NCI-H1930 (cell line): Measurements from ENCODE around the gene PHIP.

Source experiments
- DNase-seq, 2 experiments: peaks; one replicate each; lab custom pipeline; 2025; lab: John Stamatoyannopoulos, UW

The PHIP gene

DNA sequence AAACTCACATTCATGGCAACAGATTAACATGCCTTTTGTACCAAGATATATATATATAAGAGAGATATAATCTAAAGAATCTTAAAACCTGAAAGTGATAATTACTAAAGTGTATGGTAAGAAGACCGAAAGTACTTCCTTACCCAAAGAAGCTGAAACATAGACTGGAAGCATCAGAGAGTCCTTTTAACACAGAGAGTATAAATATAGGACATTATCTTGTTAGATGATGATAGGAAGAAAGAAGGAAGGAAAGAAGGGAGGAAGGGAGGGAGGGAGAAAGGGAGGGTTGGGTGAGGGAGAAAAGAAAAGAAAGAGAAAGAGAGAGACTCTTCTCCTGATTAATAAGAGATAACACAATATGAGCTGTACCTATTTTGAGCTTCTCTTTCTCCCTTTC is 68.2 kb downstream of the PHIP start:
- no peak for DNase-seq

DNA sequence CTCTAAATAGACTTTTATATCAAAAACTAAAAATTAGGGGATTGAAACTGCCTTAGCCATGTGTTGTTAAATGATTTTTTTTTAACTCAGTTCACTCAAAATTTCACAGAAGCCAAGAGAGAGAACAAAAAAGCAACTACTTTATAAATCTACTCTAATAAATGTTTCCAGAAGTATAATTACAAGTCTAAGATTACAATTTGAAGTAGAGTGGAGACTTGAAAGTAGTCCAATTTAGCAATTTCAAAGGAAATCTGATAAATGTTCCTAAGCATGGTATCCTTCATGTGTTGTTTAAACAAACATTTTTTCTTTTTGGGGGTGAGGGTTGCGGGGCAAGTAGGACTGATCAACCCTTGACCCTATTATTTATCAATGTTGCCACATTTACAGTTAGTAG is 72.6 kb downstream of the PHIP start:
- DNase-seq = no peak

DNA sequence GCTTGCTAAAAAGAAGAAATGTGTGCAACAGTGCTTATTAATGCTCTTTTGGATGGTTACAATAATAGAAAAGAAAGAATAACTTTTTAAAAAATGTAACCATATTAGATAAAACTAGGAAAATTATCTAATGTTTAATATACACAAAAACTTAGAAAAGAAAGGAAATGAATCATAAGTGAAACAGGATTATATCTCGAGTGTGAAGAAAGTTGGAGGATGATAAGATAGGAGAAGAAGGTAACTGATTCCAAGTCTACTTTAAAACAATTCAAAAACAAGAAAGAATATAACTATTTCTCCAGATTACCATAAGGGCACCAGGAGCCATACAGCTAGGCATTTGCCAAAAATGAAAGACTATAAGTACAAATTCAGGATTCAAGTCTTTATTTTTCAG is 73.0 kb downstream of the PHIP start:
- DNase-seq = no peak

DNA sequence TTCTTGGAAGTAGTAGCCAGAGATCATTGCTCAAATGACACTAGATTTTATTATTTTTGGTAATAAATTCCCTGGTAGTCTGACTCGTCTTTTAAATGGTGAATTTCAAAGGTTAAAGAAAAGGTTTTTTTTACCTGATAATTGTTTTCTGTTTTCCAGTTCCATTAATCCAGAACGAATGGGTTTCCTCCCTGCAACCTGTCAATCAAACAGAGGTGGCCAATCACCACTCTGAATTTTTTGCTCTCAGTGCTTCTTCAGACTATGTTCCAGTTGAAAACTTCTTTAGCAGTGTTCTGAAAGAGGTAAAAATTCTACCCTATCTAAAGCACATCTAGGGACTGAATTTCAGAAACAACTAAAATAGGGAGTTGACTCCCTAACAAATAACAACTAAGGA is 73.8 kb downstream of the PHIP start:
- no peak for DNase-seq

- no peak for DNase-seq
Observed at GRCh38 chr6:79001415-79001814, 76.6 kb downstream of the PHIP start.

GRCh38 chr6:78999737-79000136 is 78.3 kb downstream of the PHIP start:
- no peak for DNase-seq

DNA sequence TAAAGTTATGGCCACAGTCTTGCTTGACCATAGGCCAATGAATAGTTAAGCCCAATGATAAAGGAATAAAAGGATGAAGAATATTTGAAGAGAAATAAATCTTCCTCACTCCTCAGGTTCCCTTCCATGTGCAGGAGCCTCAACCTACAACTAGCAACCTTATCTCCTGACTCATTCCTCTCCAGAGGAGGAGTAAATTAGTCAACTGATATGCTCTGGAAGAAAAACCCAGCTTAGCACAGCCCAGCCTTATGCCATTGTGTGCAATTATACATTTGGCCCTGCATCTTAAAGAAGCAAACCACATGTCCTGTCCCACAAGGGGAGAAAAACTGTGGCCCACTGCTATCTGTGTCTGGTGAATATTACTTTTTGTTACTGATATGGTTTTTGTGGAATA is 82.1 kb downstream of the PHIP start:
- DNase-seq = no peak

DNA sequence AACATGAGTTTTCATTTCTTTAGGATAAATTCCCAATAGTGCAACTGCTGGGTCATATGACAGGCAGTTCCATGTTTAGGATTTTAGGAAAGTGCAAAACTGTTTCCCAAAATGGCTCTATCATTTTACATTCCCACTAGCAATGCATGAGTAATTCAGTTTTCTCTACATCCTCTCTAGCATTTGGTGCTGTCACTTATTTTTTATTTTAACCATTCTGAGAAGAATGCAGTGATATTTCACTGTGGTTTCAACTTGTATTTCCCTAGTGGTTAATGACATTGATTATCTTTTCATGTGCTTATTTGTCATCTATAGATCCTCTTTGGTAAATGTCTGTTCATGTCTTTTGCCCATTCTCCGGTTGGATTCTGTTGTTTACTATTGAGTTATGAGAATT is 82.7 kb downstream of the PHIP start:
- DNase-seq = no peak

DNA sequence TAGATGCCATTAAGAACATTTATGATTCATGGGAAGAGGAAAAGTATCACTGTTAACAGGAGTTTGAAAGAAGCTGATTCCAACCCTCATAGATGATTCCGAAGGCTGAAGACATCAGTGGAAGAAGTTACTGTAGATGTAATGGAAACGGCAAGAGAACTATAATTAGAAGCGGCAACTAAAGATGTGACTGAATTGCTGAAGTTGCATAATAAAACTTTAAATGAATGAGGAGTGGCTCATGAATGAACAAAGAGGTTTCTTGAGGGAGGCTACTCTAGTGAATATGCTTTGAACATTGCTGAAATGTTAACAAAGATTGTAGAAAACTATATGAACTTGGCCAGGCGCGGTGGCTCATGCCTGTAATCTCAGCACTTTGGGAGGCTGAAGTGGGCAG is 84.1 kb downstream of the PHIP start:
- no peak for DNase-seq

- no peak for DNase-seq
Observed at GRCh38 chr6:78989191-78989590, 88.9 kb downstream of the PHIP start.

DNA sequence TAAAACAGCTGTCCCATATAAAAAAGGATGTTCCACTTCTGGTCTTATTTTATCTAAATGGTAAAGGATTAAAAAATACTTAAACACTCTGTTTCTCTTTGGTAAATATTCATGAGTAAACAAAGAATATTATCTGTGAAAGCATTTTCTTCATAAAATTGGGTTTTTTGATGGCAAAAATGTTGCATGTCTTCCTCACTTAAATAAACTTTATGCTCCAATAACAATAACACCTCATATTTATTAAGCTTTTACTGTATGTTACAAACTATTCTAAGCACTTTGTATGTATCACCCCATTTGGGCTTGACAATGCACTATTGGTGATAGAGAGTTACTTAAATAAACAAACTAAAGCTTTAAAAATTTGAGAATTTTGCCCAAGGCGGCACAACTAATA is 91.9 kb downstream of the PHIP start:
- DNase-seq = no peak

- DNase-seq = no peak
Observed at GRCh38 chr6:78984225-78984950, 93.7 kb downstream of the PHIP start.

GRCh38 chr6:78967191-78967590 is 110.9 kb downstream of the PHIP start:
- no peak for DNase-seq

- no peak for DNase-seq
Observed at GRCh38 chr6:78966542-78966941, 111.5 kb downstream of the PHIP start.

DNA sequence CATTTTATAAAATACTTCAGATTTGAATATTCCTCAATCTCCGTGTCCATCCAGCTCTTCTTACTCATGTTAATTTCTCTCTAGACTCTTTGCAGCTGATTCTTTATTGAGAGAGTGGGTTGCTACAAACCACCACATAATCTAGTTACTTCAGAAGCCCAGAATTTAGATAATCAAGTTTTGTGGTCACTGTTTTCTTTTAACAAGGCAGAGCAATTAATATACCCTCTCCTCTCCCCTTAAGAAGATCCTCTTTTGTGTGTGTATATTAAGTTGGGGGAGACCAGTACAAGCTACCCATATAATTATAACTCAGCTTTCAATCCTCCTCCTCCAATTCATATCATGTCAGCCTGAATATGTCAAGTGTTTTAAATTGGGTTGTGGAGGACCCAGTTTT is 115.6 kb downstream of the PHIP start:
- DNase-seq = no peak

DNA sequence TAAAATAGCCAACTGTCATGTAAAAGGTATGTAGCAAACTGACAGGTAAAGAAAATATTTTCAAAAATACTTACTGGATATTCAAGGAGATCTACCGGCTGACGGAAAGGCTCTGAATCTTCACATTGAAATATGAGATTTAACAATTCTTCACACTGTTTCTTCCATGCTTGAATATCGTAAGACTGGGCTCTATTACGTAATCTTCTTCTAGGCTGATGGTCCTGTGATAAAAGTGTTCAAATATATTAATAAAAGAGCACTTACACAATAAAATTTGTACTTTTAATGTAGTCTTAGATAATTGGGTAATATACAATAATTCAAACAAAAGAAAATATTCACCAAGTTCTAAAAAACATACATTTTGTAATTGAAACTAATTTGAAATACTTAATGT is 123.3 kb downstream of the PHIP start:
- DNase-seq = no peak

GRCh38 chr6:78953798-78954197 is 124.3 kb downstream of the PHIP start:
- DNase-seq = no peak

- no peak for DNase-seq
Observed at GRCh38 chr6:78952362-78952761, 125.7 kb downstream of the PHIP start.

- no peak for DNase-seq
Observed at GRCh38 chr6:78948785-78949184, 129.3 kb downstream of the PHIP start.

DNA sequence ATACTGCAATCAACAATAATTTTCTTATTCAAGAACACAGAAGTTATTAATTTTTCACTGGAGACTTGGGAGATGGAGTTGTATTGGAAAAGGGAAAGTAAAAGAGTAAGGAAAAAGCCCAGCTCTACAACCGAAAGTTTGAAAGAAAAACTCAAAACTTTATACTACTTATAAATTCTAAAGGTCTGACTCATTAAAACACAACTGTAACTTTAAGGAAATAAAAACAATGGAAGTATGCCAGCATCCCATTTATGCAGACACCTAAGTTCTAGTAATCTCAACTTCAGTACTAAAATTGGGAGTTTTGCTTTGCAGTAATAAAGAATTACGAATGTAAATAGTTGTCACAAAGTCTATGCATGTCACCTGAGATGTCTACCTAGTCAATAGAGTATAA is 130.1 kb downstream of the PHIP start:
- no peak for DNase-seq

- DNase-seq = no peak
Observed at GRCh38 chr6:78947529-78947928, 130.5 kb downstream of the PHIP start.

- no peak for DNase-seq
Observed at GRCh38 chr6:78942446-78942845, 135.6 kb downstream of the PHIP start.

DNA sequence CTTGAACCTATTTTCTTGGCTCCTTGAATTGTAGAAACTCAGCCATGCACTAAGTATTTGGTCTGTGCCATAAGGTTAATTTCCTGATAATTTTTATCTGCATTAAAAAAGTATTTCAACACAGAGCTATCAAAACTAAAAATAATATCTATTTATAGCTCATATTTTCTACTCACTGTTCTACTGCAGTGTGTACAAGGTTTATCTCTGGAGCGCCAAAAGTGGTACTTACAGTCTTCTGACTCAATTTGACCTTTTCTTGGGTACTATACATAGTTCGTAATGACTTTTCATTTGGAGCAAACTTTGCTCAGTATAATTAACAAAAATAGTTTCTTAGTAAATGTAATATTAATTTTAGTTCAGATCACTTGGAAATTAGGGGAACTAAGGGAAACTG is 141.5 kb downstream of the PHIP start:
- DNase-seq = no peak

DNA sequence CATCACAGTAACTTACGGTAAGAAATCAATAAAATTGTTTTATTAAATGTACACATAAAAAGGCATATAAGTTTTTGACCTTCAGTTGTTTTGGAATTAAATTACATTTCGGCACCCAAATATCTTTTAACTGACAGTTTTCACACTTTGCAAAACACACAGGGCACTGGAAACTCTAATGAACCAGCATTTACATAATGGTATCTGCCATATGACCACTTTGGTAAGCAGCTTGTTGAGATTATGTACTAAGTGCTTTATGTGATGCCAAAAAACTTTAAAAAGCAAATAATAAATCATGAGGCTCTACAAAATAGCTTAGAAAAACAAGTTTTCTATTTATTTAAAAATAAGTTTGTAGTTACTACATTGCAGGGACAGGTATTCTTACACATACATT is 142.5 kb downstream of the PHIP start:
- no peak for DNase-seq

DNA sequence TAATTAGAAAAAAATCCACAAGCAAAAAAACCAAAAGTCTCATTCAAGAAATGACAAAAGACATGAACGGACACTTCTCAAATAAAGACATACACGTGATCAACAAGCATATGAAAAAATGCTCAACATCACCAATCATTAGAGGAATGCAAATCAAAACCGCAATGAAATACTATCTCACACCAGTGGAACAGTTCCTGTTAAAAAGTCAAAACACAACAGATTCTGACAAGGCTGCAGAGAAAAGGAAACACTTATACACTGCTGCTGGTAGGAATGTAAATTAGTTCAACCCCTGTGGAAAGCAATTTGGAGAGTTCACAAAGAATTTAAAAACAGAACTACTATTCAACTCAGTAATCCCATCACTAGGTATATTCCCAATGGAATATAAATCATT is 152.7 kb downstream of the PHIP start:
- DNase-seq = no peak
